HUES48 (cell line): Measurements from ENCODE around the gene SNCAIP.

Experiments
- H3K27ac ChIP-seq: one replicate; pipeline ENCODE4 v1.7.0; 2013; ENCODE audit warnings: low read depth, low read length, inconsistent platforms
- H3K27me3 ChIP-seq: 2 replicates; pipeline ENCODE4 v1.6.1; 2013; ENCODE audit warnings: mild to moderate bottlenecking, low read length; ENCODE audit not compliant: control insufficient read depth, insufficient read depth
- H3K36me3 ChIP-seq: 2 replicates; pipeline ENCODE4 v1.6.1; 2013; ENCODE audit warnings: low read length; ENCODE audit not compliant: control insufficient read depth, insufficient read depth
- H3K4me1 ChIP-seq: 2 replicates; pipeline ENCODE4 v1.6.1; 2013; ENCODE audit warnings: mild to moderate bottlenecking, low read length; ENCODE audit not compliant: control insufficient read depth, insufficient read depth
- H3K4me3 ChIP-seq: 2 replicates; pipeline ENCODE4 v1.5.1; 2013; ENCODE audit warnings: mild to moderate bottlenecking, low read depth, low read length
- H3K9ac ChIP-seq: 2 replicates; pipeline ENCODE4 v1.6.1; 2013; ENCODE audit warnings: mild to moderate bottlenecking, low read depth, low read length, moderate library complexity
- H3K9me3 ChIP-seq: 2 replicates; pipeline ENCODE4 v1.6.1; 2013; ENCODE audit warnings: low read length; ENCODE audit not compliant: control insufficient read depth, insufficient read depth

The SNCAIP gene

GRCh38 chr5:122413722-122414121, 101.7 kb downstream of the SNCAIP start:
- no peaks in the 10 kb centered on the region for H3K9me3 ChIP-seq
- no peaks in the 10 kb centered on the region for H3K36me3 ChIP-seq
- H3K27ac ChIP-seq = no peak overlapping the region
- peaks cover 6% of the 10 kb centered on the region for H3K4me1 ChIP-seq
- H3K27me3 ChIP-seq = no peaks in the 10 kb centered on the region
- no peak overlapping the region for H3K9ac ChIP-seq
- H3K4me3 ChIP-seq = no peak overlapping the region

- Histone ChIP-seq H3K9me3 (no peaks in the 10 kb centered on the region), H3K9ac (no peak overlapping the region), H3K4me3 (no peak overlapping the region), H3K36me3 (no peaks in the 10 kb centered on the region), H3K27me3 (no peaks in the 10 kb centered on the region), H3K4me1 (peaks cover 6% of the 10 kb centered on the region), H3K27ac (no peak overlapping the region)
Measured at GRCh38 chr5:122415030-122415800, 103.2 kb downstream of the SNCAIP start.

- no peaks in the 10 kb centered on the region for H3K9me3 ChIP-seq
- H3K36me3 ChIP-seq = no peaks in the 10 kb centered on the region
- H3K4me1 ChIP-seq = peaks cover 6% of the 10 kb centered on the region
- no peak overlapping the region for H3K27ac ChIP-seq
- H3K4me3 ChIP-seq = no peak overlapping the region
- H3K27me3 ChIP-seq = no peaks in the 10 kb centered on the region
- no peak overlapping the region for H3K9ac ChIP-seq
Measured at GRCh38 chr5:122415801-122416120, 103.7 kb downstream of the SNCAIP start.

- Histone ChIP-seq H3K4me1 (peaks cover 16% of the 10 kb centered on the region), H3K36me3 (no peaks in the 10 kb centered on the region), H3K4me3 (no peak overlapping the region), H3K9me3 (no peaks in the 10 kb centered on the region), H3K27ac (no peak overlapping the region), H3K9ac (no peak overlapping the region), H3K27me3 (no peaks in the 10 kb centered on the region)
Measured at GRCh38 chr5:122419142-122419894, 107.3 kb downstream of the SNCAIP start.

- no peak overlapping the region for H3K9ac ChIP-seq
- H3K9me3 ChIP-seq = no peaks in the 10 kb centered on the region
- H3K27me3 ChIP-seq = no peaks in the 10 kb centered on the region
- no peaks in the 10 kb centered on the region for H3K36me3 ChIP-seq
- peaks cover 20% of the 10 kb centered on the region for H3K4me1 ChIP-seq
- H3K27ac ChIP-seq = no peak overlapping the region
- H3K4me3 ChIP-seq = no peak overlapping the region
Measured at GRCh38 chr5:122420091-122420490, 108.1 kb downstream of the SNCAIP start.

- Histone ChIP-seq H3K27ac (no peak overlapping the region), H3K36me3 (no peaks in the 10 kb centered on the region), H3K4me1 (peaks cover 17% of the 10 kb centered on the region), H3K4me3 (no peak overlapping the region), H3K9ac (no peak overlapping the region), H3K9me3 (no peaks in the 10 kb centered on the region), H3K27me3 (no peaks in the 10 kb centered on the region)
Measured at GRCh38 chr5:122420537-122421236, 108.7 kb downstream of the SNCAIP start.

GRCh38 chr5:122421374-122422079, 109.5 kb downstream of the SNCAIP start:
- peaks cover 17% of the 10 kb centered on the region for H3K4me1 ChIP-seq
- no peak overlapping the region for H3K4me3 ChIP-seq
- H3K27ac ChIP-seq = no peak overlapping the region
- no peaks in the 10 kb centered on the region for H3K27me3 ChIP-seq
- H3K9ac ChIP-seq = no peak overlapping the region
- no peaks in the 10 kb centered on the region for H3K36me3 ChIP-seq
- H3K9me3 ChIP-seq = no peaks in the 10 kb centered on the region

- Histone ChIP-seq H3K4me1 (peaks cover 17% of the 10 kb centered on the region), H3K36me3 (no peaks in the 10 kb centered on the region), H3K27me3 (no peaks in the 10 kb centered on the region), H3K4me3 (no peak overlapping the region), H3K9ac (no peak overlapping the region), H3K27ac (no peak overlapping the region), H3K9me3 (no peaks in the 10 kb centered on the region)
Measured at GRCh38 chr5:122423221-122423620, 111.2 kb downstream of the SNCAIP start.

- no peaks in the 10 kb centered on the region for H3K36me3 ChIP-seq
- H3K4me1 ChIP-seq = peaks cover 17% of the 10 kb centered on the region
- peak overlapping the region; percentile 34 for H3K27ac ChIP-seq
- H3K9me3 ChIP-seq = peaks cover 3% of the 10 kb centered on the region; the same call in 1 of the 2 replicates
- no peak overlapping the region for H3K4me3 ChIP-seq
- H3K9ac ChIP-seq = no peak overlapping the region
- H3K27me3 ChIP-seq = no peaks in the 10 kb centered on the region
Measured at GRCh38 chr5:122424132-122424531, 112.1 kb downstream of the SNCAIP start.

GRCh38 chr5:122426301-122426700, 114.3 kb downstream of the SNCAIP start:
- H3K9ac ChIP-seq = no peak overlapping the region
- H3K4me1 ChIP-seq = peaks cover 31% of the 10 kb centered on the region
- peaks cover 3% of the 10 kb centered on the region; the same call in 1 of the 2 replicates for H3K9me3 ChIP-seq
- H3K36me3 ChIP-seq = no peaks in the 10 kb centered on the region
- H3K4me3 ChIP-seq = no peak overlapping the region
- H3K27me3 ChIP-seq = no peaks in the 10 kb centered on the region
- no peak overlapping the region for H3K27ac ChIP-seq
